Esophagus muscularis mucosa (tissue), 4 donors: ENCODE results near the gene GATD1. TPM values are rescaled to one million over a fixed set of nuclear protein-coding genes. Genes with fewer than 3 reads are reported as not detected.

ENCODE experiments used
- DNase-seq: peaks from one replicate; pipeline ENCODE4 v3.0.0-alpha.2; 2017; ENCODE audit errors: extremely low spot score
- H3K27ac ChIP-seq, 4 donors: fragments of 200-600 bp; sonication (generic); replicated peaks in 1 of 4; 1 replicate in 3 of 4; 2 replicates in 1 of 4; pipeline ENCODE4 v1.5.1; 2016 to 2019; ENCODE audit warnings: mild to moderate bottlenecking in 1 of 4
- H3K27me3 ChIP-seq, 4 donors: fragments of 200-600 bp; sonication (generic); one replicate each; pipeline versions ENCODE4 v1.5.1 to v1.6.0; 2016 to 2019
- H3K36me3 ChIP-seq, 4 donors: fragments of 200-600 bp; sonication (generic); one replicate each; pipeline ENCODE4 v1.5.1; 2016 to 2019
- H3K4me1 ChIP-seq, 4 donors: fragments of 200-600 bp; sonication (generic); one replicate each; pipeline ENCODE4 v1.5.1; 2016 to 2019
- H3K4me3 ChIP-seq, 4 donors: fragments of 200-600 bp; sonication (generic); 1 replicate in 2 of 4; 2 replicates in 2 of 4; pipeline ENCODE4 v1.5.1; 2016 to 2019; ENCODE audit warnings: mild to moderate bottlenecking in 4 of 4, moderate library complexity in 1 of 4
- H3K9me3 ChIP-seq, 4 donors: fragments of 200-600 bp; sonication (generic); 1 replicate in 3 of 4; 2 replicates in 1 of 4; pipeline ENCODE4 v1.5.1; 2016 to 2019
- EP300 ChIP-seq: sonication (generic); formaldehyde crosslinking; IDR thresholded peaks from one replicate; pipeline ENCODE4 v1.6.1; 2017; ENCODE audit warnings: antibody characterized with exemption
- POLR2A ChIP-seq: fragments of 450-650 bp; IDR thresholded peaks from one replicate; pipeline ENCODE4 v1.6.1; 2017; ENCODE audit warnings: antibody characterized with exemption, moderate library complexity, mild to moderate bottlenecking, low read depth
- POLR2AphosphoS5 ChIP-seq, 2 donors: sonication (generic); formaldehyde crosslinking; IDR thresholded peaks; one replicate each; pipeline ENCODE4 v1.6.1; 2017; ENCODE audit warnings: antibody characterized with exemption in 2 of 2
- WGBS: methylation state at CpG from one replicate; pipeline ENCODE4 v1.1.5; 2018; 5-methylcytosine and 5-hydroxymethylcytosine counted together
- intact Hi-C: fragments of 100-400 bp; cut with DNase I; formaldehyde crosslinking; loops from one replicate; pipeline ENCODE4 v1.15.1; 2023
- small RNA-seq, 3 donors: library from RNA; depleted of rRNA; stranded (forward); fragments of <200 nt; gene quantifications; one replicate each; pipeline ENCODE3, GENCODE V24; 2016
- total RNA-seq, 4 donors: library from RNA; depleted of rRNA; stranded (reverse); fragments of >200 nt; gene quantifications; one replicate each; pipeline versions ENCODE4 v1.1.0 to v1.2.1, GENCODE V29; 2016
- TF ChIP-seq, protein P1 (sequence below), 3 experiments: fragments of 200-600 bp in 2 of 3; fragments of 450-650 bp in 1 of 3; sonication (generic) in 2 of 3; IDR thresholded peaks; one replicate each; pipeline ENCODE4 v1.5.1; 2017 to 2019; ENCODE audit warnings: antibody characterized with exemption in 3 of 3, mild to moderate bottlenecking in 2 of 3, moderate library complexity in 1 of 3

The GATD1 gene
- total RNA-seq, 4 donors from 2014 or later, result 24.0 to 37.7 (median 28.9) TPM

DNA sequence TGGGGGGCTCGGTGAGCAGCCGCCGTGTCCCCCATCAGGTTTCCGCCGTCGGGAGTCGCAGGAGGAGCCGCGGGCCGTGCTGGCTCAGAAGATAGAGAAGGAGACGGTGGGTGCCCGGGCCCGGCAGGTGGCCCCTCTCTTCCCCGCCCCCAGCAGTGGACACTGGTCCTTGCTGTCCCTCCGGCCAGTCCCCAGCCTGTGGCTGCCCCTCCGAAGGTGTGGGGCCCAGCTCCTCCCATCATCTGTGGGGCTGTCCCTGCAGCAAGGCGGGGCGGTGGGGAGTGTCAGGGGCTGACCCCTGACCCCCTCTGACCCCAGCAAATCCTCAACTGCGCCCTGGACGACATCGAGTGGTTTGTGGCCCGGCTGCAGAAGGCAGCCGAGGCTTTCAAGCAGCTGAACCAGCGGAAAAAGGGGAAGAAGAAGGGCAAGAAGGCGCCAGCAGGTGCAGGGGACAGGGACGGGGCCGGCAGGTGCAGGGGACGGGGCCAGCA is 56.0 kb downstream of the GATD1 start:
- peaks cover 10 to 71% (median 46%) of the 10 kb centered on the region in 4 donors for H3K27me3 ChIP-seq
- no peak for DNase-seq
- H3K4me3 ChIP-seq, result peak overlapping the region in 3 of 4 donors; percentile 25 to 45 (median 33)
- intact Hi-C loops, result no loop called here
- H3K36me3 ChIP-seq, result no peaks in the 10 kb centered on the region
- no peak overlapping the region for H3K27ac ChIP-seq
- H3K9me3 ChIP-seq, result no peaks in the 10 kb centered on the region
- H3K4me1 ChIP-seq, result peaks cover 19 to 40% (median 35%) of the 10 kb centered on the region in 4 donors
- WGBS, result 39% methylated on average over 14 of the region's 28 CpGs
- TF ChIP-seq POLR2AphosphoS5 (IDR thresholded peaks at IDR 0.05), result no peak
- TF ChIP-seq, protein P1, sequence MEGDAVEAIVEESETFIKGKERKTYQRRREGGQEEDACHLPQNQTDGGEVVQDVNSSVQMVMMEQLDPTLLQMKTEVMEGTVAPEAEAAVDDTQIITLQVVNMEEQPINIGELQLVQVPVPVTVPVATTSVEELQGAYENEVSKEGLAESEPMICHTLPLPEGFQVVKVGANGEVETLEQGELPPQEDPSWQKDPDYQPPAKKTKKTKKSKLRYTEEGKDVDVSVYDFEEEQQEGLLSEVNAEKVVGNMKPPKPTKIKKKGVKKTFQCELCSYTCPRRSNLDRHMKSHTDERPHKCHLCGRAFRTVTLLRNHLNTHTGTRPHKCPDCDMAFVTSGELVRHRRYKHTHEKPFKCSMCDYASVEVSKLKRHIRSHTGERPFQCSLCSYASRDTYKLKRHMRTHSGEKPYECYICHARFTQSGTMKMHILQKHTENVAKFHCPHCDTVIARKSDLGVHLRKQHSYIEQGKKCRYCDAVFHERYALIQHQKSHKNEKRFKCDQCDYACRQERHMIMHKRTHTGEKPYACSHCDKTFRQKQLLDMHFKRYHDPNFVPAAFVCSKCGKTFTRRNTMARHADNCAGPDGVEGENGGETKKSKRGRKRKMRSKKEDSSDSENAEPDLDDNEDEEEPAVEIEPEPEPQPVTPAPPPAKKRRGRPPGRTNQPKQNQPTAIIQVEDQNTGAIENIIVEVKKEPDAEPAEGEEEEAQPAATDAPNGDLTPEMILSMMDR (IDR thresholded peaks at IDR 0.05), result no peak
- no peak for TF ChIP-seq POLR2A
- TF ChIP-seq EP300, result no peak

DNA sequence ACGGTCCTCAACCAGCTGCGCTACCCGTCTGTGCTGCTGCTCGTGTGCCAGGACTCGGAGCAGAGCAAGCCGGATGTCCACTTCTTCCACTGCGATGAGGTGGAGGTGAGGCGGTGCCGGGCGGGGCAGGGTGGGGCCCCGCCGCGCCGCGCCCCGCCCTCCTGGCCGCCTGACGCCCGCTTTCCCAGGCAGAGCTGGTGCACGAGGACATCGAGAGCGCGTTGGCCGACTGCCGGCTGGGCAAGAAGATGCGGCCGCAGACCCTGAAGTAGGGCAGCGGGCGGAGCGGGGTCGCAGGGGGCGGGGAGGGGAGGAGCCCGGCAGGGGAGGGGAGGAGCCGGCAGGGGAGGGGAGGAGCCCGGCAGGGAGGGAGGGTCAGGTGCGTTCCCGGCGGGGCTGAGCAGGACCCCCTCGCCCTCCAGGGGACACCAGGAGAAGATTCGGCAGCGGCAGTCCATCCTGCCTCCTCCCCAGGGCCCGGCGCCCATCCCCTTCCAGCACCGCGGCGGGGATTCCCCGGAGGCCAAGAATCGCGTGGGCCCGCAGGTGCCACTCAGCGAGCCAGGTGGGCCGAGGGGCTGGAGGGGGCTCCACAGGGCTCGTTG is 56.5 kb downstream of the GATD1 start:
- Histone ChIP-seq H3K4me3 (peak overlapping the region; percentile 24 to 45 (median 29)), H3K27me3 (peaks cover 4 to 65% (median 41%) of the 10 kb centered on the region in 4 donors), H3K4me1 (peaks cover 14 to 35% (median 29%) of the 10 kb centered on the region in 4 donors), H3K36me3 (no peaks in the 10 kb centered on the region), H3K9me3 (no peaks in the 10 kb centered on the region), H3K27ac (no peak overlapping the region)
- 5% methylated on average over 8 of the region's 53 CpGs for WGBS
- intact Hi-C loops, result no loop called here
- DNase-seq, result no peak
- TF ChIP-seq POLR2A, result no peak
- TF ChIP-seq EP300, result no peak
- no peak for TF ChIP-seq POLR2AphosphoS5 (IDR thresholded peaks at IDR 0.05)
- TF ChIP-seq, protein P1 (IDR thresholded peaks at IDR 0.05), result no peak

DNA sequence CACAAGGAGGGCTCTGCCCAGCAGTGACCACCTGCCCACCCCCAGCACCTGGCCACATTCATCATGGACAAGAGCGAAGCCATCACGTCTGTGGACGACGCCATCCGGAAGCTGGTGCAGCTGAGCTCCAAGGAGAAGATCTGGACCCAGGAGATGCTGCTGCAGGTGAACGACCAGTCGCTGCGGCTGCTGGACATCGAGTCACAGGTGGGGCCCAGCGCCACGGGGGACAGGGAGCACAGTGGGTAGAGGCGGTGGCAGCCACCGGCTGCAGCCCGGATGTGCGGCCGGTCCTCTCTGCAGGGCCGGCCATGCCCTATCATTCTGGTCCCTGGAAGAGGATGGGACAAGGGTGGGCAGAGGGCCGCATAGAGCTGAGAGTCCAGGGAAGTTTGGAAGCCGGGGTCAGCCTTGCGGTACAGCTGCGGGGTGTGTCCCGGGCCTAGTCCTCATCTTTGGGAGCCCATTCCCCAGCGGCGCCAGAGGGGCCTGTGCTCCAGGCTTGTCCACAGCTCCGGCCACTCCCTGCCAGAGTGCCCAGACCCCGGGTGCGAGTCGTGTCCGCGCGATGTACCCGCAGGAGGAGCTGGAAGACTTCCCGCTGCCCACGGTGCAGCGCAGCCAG is 57.2 kb downstream of the GATD1 start:
- Histone ChIP-seq H3K27me3 (peaks cover 3 to 59% (median 34%) of the 10 kb centered on the region in 4 donors), H3K27ac (no peak overlapping the region), H3K36me3 (no peaks in the 10 kb centered on the region), H3K9me3 (peaks cover 0 to 3% (median 0%) of the 10 kb centered on the region in 4 donors), H3K4me3 (peak overlapping the region in 3 of 4 donors; percentile 24 to 45 (median 33)), H3K4me1 (peaks cover 10 to 30% (median 25%) of the 10 kb centered on the region in 4 donors)
- TF ChIP-seq POLR2AphosphoS5 (IDR thresholded peaks at IDR 0.05), result no peak
- TF ChIP-seq, protein P1 (IDR thresholded peaks at IDR 0.05), result no peak
- TF ChIP-seq POLR2A, result no peak
- TF ChIP-seq EP300, result no peak
- intact Hi-C loops, result no loop called here
- no peak for DNase-seq
- WGBS, result 51% methylated on average over 14 of the region's 35 CpGs

DNA sequence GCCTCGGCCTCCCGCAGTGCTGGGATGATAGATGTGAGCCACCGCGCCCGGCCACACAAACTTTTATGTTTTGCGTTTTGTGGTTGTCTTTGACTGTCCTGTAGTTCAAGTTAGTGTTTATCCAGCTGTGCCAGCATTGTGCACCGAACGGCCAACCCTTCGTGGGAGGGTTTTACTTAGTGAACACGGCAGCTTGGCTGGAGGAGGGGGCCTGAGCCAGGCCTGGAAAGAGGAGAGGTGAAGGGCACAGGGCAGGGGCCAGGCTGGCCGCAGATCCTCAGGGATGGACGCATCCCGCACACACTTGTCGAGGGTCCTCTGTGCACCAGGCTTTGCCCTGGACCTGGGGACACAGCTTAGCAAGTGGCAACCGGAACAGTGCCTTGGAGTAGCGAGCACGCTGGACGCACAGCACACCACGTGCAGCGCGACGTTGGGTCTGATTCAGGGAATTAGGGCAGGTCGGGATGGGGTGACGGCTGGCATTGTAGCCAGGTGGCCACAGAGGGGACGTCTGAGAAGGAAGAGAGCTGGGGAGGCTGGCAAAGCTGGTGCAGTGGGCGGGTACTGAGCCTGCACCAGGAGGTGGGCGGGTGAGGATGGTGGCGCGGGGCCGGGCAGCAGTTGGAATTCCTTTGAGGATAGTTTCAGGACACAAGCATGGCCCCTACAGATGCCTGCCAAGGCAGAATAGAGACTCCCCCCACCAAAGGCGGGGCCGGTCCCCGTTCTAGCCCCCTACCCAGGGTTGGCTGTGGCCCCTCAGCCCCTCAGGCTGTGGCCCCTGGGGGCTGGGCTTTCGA is 57.9 kb downstream of the GATD1 start:
- no peak overlapping the region for H3K4me3 ChIP-seq
- H3K36me3 ChIP-seq, result no peaks in the 10 kb centered on the region
- peaks cover 3 to 52% (median 28%) of the 10 kb centered on the region in 4 donors for H3K27me3 ChIP-seq
- no peak for DNase-seq
- WGBS, result 74% methylated on average over 32 of the region's 34 CpGs
- intact Hi-C loops, result no loop called here
- H3K27ac ChIP-seq, result no peak overlapping the region
- H3K4me1 ChIP-seq, result peaks cover 10 to 30% (median 25%) of the 10 kb centered on the region in 4 donors
- TF ChIP-seq EP300 (no peak), POLR2A (no peak), POLR2AphosphoS5 (IDR thresholded peaks at IDR 0.05) (no peak)
- TF ChIP-seq, protein P1 (IDR thresholded peaks at IDR 0.05), result no peak
- H3K9me3 ChIP-seq, result peaks cover 0 to 4% (median 0%) of the 10 kb centered on the region in 4 donors

Small RNA genes lying within 50 kb of the gene (small RNA-seq; reads per million reads assigned to genes)
- gene SNORA52, result 0 reads per million in 3 donors

Other genes with a start within 250 kb of the GATD1 start
- gene HRAS, start 241.9 kb downstream of the GATD1 start, total RNA-seq, result 10 to 100 TPM; 45.7 to 85.2 (median 61.7) TPM
- under 1 TPM in 2 of 4 donors, not detected in 2; 0.19 to 0.33 TPM for gene LRRC56, start 240.0 kb downstream of the GATD1 start, total RNA-seq
- gene LMNTD2, start 216.7 kb downstream of the GATD1 start, total RNA-seq, result 1 to 10 TPM in 3 of 4 donors, under 1 TPM in 1; 0.52 to 3.1 (median 1.7) TPM
- gene RASSF7, start 216.5 kb downstream of the GATD1 start, total RNA-seq, result 10 to 100 TPM in 3 of 4 donors, 1 to 10 TPM in 1; 2.9 to 24.4 (median 13.7) TPM
- gene PHRF1, start 201.0 kb downstream of the GATD1 start, total RNA-seq, result 10 to 100 TPM; 24.5 to 38.2 (median 28.7) TPM
- 10 to 100 TPM; 11.3 to 39.6 (median 14.2) TPM for gene IRF7, start 161.5 kb downstream of the GATD1 start, total RNA-seq
- gene CDHR5, start 152.5 kb downstream of the GATD1 start, total RNA-seq, result 1 to 10 TPM in 1 of 4 donors, not detected in 3; 1.3 TPM
- gene SCT, start 150.3 kb downstream of the GATD1 start, total RNA-seq, result not detected
- gene DRD4, start 140.2 kb downstream of the GATD1 start, total RNA-seq, result 1 to 10 TPM in 1 of 4 donors, under 1 TPM in 2, not detected in 1; 0.26 to 1.1 (median 0.42) TPM
- 10 to 100 TPM; 24.9 to 57.1 (median 39.4) TPM for gene DEAF1, start 82.3 kb downstream of the GATD1 start, total RNA-seq
- gene TMEM80, start 81.7 kb downstream of the GATD1 start, total RNA-seq, result 10 to 100 TPM; 27.4 to 55.2 (median 39.6) TPM
- 10 to 100 TPM in 3 of 4 donors, 1 to 10 TPM in 1; 5.6 to 31.6 (median 24.9) TPM for gene EPS8L2, start 71.3 kb downstream of the GATD1 start, total RNA-seq
- gene TALDO1, start 30.0 kb downstream of the GATD1 start, total RNA-seq, result 100 to 1,000 TPM; 168 to 231 (median 186) TPM
- gene CEND1, start 12.6 kb upstream of the GATD1 start, total RNA-seq, result 1 to 10 TPM in 3 of 4 donors, under 1 TPM in 1; 0.42 to 3.3 (median 2.6) TPM
- 10 to 100 TPM in 1 of 4 donors, 1 to 10 TPM in 3; 5.0 to 11.0 (median 9.5) TPM for gene SLC25A22, start 20.8 kb upstream of the GATD1 start, total RNA-seq
- gene PIDD1, start 27.7 kb upstream of the GATD1 start, total RNA-seq, result 10 to 100 TPM in 2 of 4 donors, 1 to 10 TPM in 2; 5.3 to 18.7 (median 9.6) TPM
- 100 to 1,000 TPM; 318 to 813 (median 686) TPM for gene RPLP2, start 32.5 kb upstream of the GATD1 start, total RNA-seq
- 100 to 1,000 TPM in 1 of 4 donors, 10 to 100 TPM in 3; 62.8 to 107 (median 77.6) TPM for gene PNPLA2, start 41.4 kb upstream of the GATD1 start, total RNA-seq
- gene CRACR2B, start 50.4 kb upstream of the GATD1 start, total RNA-seq, result 1 to 10 TPM; 5.3 to 8.4 (median 7.0) TPM
- gene CD151, start 55.5 kb upstream of the GATD1 start, total RNA-seq, result 100 to 1,000 TPM; 219 to 730 (median 352) TPM
- gene POLR2L, start 65.0 kb upstream of the GATD1 start, total RNA-seq, result 100 to 1,000 TPM in 2 of 4 donors, 10 to 100 TPM in 2; 71.4 to 189 (median 92.3) TPM
- 100 to 1,000 TPM in 3 of 4 donors, 10 to 100 TPM in 1; 81.4 to 156 (median 129) TPM for gene TSPAN4, start 65.4 kb upstream of the GATD1 start, total RNA-seq
- gene CHID1, start 133.3 kb upstream of the GATD1 start, total RNA-seq, result 10 to 100 TPM; 37.4 to 55.4 (median 47.2) TPM
- 10 to 100 TPM; 49.5 to 82.6 (median 72.2) TPM for gene AP2A2, start 148.4 kb upstream of the GATD1 start, total RNA-seq